ENCODE data around the gene TALDO1.
A peak's percentile ranks its signal among the peaks of the same experiment; 100 is the strongest.
"Not testable (repeated sequence)": the region's sequence is repeated elsewhere in the genome, so short reads cannot be mapped to it uniquely, and the experiment has no call there.

TALDO1 gene

GRCh38 chr11:737899-738298, 9.4 kb upstream of the TALDO1 start:
- not testable (repeated sequence) for DNase-seq

GRCh38 chr11:742156-742546, 5.1 kb upstream of the TALDO1 start:
- no peak for DNase-seq

GRCh38 chr11:742571-743201, 4.6 kb upstream of the TALDO1 start:
- DNase-seq, result no peak

- no peak for DNase-seq
These were observed 1.8 kb upstream of the TALDO1 start for GRCh38 chr11:745428-745827.

GRCh38 chr11:746289-747157, 741 bp upstream of the TALDO1 start:
- DNase-seq, result peak; percentile 28

- DNase-seq, result no peak
These were observed 719 bp downstream of the TALDO1 start for GRCh38 chr11:748007-748359.

- DNase-seq, result no peak
These were observed 2.5 kb downstream of the TALDO1 start for GRCh38 chr11:749731-750130.

- no peak for DNase-seq
These were observed 13.0 kb downstream of the TALDO1 start for GRCh38 chr11:760236-760635.

- no peak for DNase-seq
These were observed 14.4 kb downstream of the TALDO1 start for GRCh38 chr11:761526-762108.

- DNase-seq, result no peak
These were observed 15.3 kb downstream of the TALDO1 start for GRCh38 chr11:762421-763072.

GRCh38 chr11:763073-763463, 15.8 kb downstream of the TALDO1 start:
- DNase-seq, result no peak

- DNase-seq, result no peak
These were observed 16.5 kb downstream of the TALDO1 start for GRCh38 chr11:763549-764321.

- no peak for DNase-seq
These were observed 17.2 kb downstream of the TALDO1 start for GRCh38 chr11:764322-765024.

GRCh38 chr11:765025-765801, 17.9 kb downstream of the TALDO1 start:
- peak; percentile 57 for DNase-seq

- no peak for DNase-seq
These were observed 18.5 kb downstream of the TALDO1 start for GRCh38 chr11:765802-766091.

- no peak for DNase-seq
These were observed 19.1 kb downstream of the TALDO1 start for GRCh38 chr11:766106-766935.

- no peak for DNase-seq
These were observed 19.6 kb downstream of the TALDO1 start for GRCh38 chr11:766936-767210.

- no peak for DNase-seq
These were observed 20.0 kb downstream of the TALDO1 start for GRCh38 chr11:767238-767637.

GRCh38 chr11:769887-770641, 22.8 kb downstream of the TALDO1 start:
- DNase-seq, result no peak

Data from effector CD8-positive, alpha-beta T cell (primary cell).